Measurements from ENCODE around the gene CBX7.
A peak's percentile ranks its signal among the peaks of the same experiment; 100 is the strongest.

CBX7 gene

DNA sequence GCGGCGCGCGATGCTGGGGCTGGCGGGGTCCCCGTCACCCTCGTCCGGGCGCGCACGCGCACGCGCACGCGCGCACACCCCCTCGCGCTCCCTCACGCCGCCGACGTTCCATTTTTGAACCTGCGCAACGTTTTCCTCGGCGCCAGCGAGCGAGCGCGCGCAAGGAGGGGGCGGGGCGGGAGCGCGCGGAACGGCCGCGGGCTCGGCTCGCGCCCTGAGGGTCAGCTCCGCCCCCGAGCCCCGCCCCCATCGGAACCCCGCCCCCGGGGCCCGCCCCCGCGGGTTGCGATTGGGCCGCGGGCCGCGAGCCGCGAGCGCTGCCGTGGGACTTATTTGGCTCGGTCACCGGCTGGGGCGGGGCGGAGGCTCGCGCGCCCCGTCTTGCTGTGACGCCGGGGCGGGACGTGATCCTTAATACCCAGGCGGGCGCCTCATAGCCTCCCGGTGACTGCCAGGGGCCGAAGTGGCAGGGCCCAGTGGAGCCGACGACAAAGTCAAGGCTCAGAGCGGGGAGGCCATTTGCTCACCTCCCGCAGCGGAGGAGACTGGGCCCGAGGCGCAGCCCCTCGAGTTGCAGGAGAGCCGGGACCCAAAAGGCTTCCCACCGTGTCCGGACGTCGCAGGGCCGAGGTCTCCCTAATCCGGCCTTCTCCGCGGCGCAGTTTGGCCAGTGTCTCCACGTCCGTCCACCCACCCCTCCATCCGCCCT lies at the start of gene CBX7:
TSS of gene CBX7 (minus strand) at position 170 of the 709 bp plus-strand sequence. CDS start 236 bp downstream, outside the sequence.
- peak; percentile 54 for DNase-seq (ENCODE audit: low read depth)

DNA sequence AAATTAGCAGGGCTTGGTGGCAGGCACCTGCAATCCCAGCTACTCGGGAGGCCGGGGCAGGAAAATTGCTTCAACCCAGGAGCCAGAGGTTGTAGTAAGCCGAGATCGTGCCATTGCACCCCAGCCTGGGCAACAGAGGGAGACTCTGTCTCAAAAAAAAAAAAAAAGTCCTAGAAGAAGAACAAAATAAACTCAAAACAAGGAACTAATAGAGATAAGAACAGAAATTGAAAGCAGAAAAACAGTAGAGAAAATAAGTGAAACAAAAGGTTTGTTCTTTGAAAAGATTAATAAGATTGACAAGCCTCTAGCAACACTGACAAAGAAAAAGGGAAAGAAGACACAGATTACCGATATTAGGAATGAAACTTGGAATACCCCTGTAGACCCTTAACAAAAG lies 45.1 kb upstream of the CBX7 start:
- DNase-seq (ENCODE audit: low read depth): no peak

GRCh38 chr22:39194098-39194497 lies 41.6 kb upstream of the CBX7 start:
- DNase-seq (ENCODE audit: low read depth): no peak

- DNase-seq (ENCODE audit: low read depth): no peak
These were observed 36.3 kb upstream of the CBX7 start for GRCh38 chr22:39188809-39189208.

- no peak for DNase-seq (ENCODE audit: low read depth)
These were observed 33.1 kb upstream of the CBX7 start for GRCh38 chr22:39185601-39186012.

DNA sequence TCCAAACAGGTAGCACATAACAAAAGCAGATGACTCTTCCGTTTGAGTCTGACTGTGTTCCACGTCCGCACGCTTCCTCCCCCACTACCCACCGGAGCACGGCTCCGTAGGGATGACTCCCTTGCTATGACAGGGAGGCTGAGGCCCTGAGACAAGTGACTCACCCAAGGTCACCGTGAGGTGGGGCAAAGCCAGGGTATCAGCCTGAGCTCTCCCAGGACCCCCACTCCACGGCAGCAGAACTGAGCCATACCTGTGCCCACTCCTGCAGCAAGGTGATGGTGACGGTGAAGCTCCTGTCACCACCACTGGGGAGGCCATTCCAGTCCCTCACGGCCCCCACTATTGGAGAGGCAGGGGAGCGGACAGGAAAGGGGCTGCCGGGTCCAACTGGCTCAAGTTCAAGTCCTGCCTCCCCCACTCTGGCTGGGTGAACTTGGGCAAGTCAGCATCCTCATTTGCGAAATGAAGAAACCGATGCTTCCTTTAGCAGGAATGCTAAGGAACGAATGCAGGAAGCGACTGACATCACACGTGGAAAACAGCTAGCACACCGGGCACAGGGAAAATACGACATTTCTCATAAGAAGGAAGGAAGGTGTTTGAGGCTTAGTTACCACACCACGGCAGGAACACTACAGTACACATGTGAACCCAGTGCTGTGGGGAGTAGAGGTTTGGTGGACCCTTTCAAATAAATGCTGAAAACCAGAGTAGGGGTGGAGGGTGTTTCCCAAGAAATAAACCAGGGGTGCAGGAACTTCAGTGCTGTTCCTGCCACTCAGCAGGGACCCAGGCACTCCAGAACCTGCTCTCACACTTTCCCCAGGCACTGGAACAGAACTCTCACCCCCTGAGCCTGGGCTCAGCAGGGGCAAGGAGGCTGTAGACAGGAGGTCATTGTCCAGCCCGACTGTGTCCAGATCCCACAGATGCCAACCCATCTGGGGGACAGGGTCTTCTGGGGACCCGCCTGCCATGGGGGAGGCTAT lies 32.4 kb upstream of the CBX7 start:
- no peak for DNase-seq (ENCODE audit: low read depth)

GRCh38 chr22:39183991-39184585 lies 31.6 kb upstream of the CBX7 start:
- DNase-seq (ENCODE audit: low read depth): no peak

- no peak for DNase-seq (ENCODE audit: low read depth)
These were observed 30.1 kb upstream of the CBX7 start for GRCh38 chr22:39182478-39183030.

- no peak for DNase-seq (ENCODE audit: low read depth)
These were observed 29.3 kb upstream of the CBX7 start for GRCh38 chr22:39181778-39182177.

DNA sequence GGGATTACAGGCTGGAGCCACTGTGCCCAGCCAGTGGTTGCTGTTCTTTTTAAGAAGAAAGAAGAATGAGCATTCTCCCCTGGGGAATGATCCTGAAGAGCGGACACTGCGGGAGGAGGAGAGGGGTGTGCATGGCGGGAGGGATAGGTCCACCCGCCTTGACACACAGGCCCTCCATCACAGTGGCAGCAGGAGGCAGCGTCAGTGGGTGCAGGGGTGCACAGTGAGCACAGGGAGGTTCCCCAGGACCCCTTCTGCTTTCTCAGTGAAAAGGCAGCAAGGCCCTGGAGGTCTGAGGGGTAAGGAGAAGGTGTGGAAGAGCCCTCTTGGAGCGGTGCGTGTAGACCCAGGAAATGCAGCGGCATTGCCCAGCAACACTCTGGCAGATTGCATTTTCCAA lies 28.9 kb upstream of the CBX7 start:
- no peak for DNase-seq (ENCODE audit: low read depth)

GRCh38 chr22:39179841-39180335 lies 27.4 kb upstream of the CBX7 start:
- no peak for DNase-seq (ENCODE audit: low read depth)

DNA sequence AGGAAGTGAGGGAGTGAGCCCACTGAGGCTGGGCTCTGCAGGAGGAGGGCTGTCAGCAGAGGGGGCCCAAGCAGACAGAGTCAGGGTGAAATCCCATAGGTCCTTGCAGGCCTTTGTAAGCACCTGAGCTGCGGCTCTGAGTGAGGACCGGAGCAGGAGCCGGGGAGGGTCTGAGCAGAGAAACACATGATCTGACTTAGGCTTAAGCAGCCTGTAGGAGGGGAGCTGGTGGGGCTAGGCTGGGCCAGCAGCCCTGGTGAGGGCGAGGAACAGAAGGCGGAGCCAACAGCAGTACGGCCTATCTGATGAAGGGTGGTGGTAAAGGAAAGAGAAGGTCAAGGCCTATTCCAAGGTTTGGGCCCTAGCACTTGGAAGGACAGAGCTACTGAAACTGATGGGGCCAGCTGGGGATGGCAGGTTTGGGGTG lies 26.9 kb upstream of the CBX7 start:
- DNase-seq (ENCODE audit: low read depth): no peak

GRCh38 chr22:39178206-39179111 lies 26.0 kb upstream of the CBX7 start:
- DNase-seq (ENCODE audit: low read depth): peak; percentile 57

- no peak for DNase-seq (ENCODE audit: low read depth)
These were observed 25.3 kb upstream of the CBX7 start for GRCh38 chr22:39177791-39178190.

GRCh38 chr22:39177456-39177775 lies 24.9 kb upstream of the CBX7 start:
- DNase-seq (ENCODE audit: low read depth): no peak

DNA sequence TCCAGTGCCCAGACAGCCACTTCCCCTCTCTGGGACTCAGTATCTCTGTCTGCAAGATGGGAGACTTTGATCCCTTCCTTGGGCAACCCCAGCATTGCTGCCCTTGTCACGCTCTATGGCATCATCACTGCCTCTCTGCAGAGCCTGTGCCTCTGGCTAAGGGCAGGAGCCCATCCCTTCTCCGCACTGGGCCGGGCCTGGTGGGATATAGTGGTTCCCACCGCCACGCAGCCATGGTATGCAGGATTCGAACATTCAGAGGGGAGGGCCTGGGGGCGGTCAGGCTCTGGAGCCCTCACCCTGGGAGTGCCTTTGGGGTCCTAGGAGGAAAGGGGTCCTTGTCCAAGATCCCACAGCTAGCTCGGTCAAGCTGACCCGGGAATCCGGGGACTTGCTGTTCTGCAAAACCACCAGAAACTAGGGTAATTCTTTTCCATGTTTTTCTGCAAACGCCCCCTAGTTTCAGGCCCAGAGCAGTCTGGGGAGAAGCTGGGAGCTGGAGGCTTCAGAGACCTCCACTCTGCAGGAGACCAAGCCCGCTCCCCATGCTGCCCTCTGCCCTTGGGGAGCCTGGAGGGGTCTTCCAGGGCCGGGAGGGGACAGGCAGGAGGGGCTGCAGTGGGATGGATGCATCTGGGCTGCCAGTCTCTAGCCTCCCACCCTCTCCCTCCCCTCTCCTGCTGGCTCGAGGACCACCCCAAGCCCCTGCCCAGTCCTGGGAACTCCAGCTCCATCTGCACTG lies 24.4 kb upstream of the CBX7 start:
- no peak for DNase-seq (ENCODE audit: low read depth)

DNA sequence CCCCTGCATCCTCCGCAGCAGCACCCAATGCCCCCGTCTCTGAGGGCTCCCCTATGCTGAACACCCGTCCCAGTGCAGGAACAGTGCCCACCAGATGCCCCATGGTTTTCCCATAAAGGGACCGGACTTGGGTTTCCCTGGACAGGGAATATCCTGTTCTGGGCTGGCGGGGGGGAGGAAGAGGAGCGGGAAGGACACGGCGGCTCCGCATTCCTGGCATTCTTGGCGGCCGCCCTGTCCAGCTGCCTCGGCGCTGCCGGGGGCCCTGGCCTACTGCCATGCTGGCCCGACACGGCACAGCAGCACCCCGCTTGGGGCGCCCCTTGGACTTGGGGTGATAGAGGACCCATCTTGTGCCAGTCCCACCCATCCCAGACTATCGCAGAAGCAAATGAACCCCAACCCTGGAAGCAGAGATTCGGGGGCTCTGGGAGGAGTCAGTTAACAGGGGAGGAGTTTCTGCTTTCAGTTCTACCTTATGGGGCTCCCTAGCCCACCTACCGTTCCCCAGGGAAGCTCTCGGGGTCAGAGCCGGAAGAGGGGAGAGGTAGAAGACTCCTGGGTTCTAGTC lies 23.7 kb upstream of the CBX7 start:
- peak; percentile 39 for DNase-seq (ENCODE audit: low read depth)

- DNase-seq (ENCODE audit: low read depth): no peak
These were observed 23.1 kb upstream of the CBX7 start for GRCh38 chr22:39175353-39176142.

Measured in HS-5 (cell line).